HG03045 (cell line): ENCODE measurements around the gene PBX1.

ENCODE experiments used
- ATAC-seq: cut with Tn5 transposase; IDR thresholded peaks from one replicate; pipeline ENCODE4 v1.9.1; 2021; ENCODE audit warnings: mild to moderate bottlenecking, moderate library complexity; ENCODE audit not compliant: unreplicated experiment

PBX1 gene

DNA sequence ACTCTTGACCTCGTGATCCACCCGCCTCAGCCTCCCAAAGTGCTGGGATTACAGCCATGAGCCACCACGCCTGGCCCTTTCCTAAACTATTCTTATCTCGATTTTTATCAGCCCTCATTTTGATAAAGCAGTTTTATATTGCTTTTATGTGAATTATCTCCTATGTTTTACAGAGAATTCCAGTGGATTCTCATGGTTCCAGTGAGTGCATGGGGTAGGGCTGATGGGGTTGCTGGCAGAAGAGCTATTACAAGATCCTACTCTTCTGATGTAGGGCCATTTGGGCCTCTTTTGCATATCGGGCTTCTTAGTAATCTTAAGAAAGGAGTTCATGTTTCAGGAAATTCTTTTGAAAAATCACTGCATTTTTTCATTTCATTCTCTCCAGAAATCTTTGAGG, 187.6 kb downstream of the PBX1 start:
- no peak for ATAC-seq

- no peak for ATAC-seq
These were observed 189.4 kb downstream of the PBX1 start for GRCh38 chr1:164748253-164748899.

DNA sequence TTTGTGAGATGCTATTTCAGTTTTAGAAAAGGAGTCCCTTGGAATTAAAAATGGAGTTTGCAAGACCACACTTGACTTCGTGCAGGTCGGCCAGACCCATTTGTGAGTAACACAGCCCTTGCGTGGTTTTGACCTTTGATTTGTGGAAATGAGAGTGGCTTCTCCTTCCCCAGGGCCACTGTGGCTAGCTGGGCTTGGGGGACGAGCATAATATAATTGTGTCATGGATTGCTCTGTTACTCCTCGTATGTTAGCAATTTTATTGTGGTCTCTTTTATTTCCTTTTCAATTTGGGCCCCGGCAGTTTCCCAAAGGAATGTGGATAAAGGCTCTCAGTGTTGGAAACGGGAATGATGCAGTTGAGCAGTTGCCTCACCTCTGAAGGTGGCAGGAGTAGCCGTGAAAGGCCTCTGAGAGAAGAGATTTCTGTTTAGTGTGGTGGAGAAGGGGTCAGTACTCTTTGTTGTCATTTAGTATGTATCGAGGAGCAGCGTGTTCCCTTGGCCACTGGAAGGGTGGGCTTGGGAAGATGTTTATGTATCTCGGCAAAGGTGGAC, 194.6 kb downstream of the PBX1 start:
- no peak for ATAC-seq

DNA sequence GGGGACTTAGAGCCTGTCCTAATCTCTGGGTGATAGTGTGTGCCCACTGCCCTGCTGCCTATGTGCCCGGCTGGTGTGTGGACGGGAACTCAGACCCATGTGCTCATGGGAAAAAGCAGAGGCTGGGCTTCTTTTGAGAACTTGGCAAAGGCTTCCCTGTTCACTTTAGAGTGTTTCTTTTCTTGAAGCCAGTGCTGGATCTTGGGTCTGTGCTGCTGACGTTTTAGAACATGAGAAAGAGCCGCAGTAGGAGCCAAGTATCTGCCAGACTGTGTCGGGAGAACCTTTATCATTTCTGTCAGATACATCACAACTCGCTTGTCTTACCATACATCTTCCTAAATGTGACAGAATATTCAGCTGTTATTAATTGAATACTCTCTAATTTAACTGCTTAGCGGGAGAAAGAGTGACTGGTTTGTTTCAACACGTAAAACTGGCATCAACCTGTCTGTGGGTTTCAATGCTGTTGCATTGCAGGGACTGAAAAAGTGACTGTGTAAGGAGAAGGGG, 195.2 kb downstream of the PBX1 start:
- ATAC-seq: no peak

- ATAC-seq: no peak
These were observed 196.7 kb downstream of the PBX1 start for GRCh38 chr1:164755690-164756089.

GRCh38 chr1:164756741-164757140, 197.8 kb downstream of the PBX1 start:
- ATAC-seq: no peak

DNA sequence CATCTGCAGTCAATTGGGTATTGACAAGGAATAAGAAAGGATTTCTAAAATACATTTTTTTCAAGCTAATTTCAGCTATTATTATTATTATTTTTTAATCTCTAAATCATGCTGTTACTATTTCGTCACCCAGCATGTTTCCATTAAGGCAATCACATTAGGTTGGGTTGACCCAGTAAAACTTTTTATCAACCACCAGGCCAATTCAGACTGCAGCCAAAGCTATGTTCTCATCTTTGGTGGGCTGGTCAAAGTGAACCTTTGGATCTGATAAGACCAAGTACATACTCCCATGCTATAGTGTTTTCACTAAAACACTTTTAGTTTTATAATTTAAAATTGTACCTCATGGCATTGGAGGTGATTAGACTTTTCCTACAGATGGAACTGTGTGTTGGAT, 198.6 kb downstream of the PBX1 start:
- ATAC-seq: no peak

GRCh38 chr1:164759144-164759920, 200.3 kb downstream of the PBX1 start:
- ATAC-seq: no peak

DNA sequence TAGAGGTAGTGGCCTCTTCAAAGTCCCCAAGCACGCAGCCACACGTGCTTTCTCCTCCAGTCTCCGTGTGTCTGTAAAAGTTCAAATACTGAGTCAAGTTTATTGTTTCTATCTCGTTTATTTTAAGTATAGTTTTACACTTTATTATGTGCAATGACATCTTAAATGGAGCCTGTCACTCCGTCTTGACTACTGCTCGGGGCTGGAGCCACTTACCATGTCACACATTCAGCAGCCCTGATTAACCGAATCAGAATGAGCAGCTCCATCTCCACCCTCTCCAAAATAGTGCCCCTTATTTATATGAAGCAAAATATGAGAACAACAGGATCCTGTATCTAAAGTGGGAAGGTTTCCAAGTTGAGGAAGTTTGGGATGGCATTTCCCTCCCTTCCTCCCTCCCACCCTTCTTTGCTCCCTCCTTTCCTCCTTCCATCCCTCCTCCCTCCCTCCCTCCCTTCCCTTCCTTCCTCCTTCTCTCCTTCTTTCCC, 201.0 kb downstream of the PBX1 start:
- no peak for ATAC-seq

DNA sequence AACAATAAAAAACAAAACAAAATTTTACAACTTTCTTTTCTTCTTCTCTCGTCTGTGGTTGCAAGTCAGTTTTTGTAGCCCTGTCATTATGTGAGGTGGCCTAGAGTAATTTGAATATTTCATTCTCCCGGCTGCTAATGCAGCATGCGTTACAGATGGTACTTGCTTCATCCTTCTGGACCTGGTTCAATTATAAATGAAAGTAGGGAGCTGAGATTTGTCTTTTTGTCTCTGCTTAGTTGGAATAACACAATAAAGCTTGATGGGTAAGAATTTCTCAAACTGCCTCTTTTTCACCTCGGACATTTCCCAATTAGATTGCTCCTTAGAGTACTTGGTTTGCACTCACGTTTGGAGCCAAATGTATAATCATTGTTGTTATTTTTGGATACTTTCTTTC, 201.6 kb downstream of the PBX1 start:
- ATAC-seq: no peak

DNA sequence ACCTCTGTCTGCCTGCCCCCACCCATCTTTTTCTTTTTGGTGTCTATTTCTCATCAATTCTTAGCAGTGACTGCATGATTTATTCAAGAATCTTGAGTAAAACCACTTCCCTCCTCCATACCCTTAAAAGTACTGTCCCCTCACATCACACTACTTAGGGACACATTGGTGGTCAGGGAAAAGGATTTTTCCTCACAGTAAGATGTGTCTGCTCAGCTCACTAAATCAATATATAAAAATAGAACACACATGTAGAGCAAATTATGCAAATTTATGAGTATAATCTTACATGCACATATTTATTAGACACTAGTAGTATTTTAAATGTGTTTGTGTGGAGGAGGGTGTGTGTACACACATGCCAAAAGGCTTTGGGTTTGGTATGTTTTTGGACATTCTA, 202.0 kb downstream of the PBX1 start:
- no peak for ATAC-seq

DNA sequence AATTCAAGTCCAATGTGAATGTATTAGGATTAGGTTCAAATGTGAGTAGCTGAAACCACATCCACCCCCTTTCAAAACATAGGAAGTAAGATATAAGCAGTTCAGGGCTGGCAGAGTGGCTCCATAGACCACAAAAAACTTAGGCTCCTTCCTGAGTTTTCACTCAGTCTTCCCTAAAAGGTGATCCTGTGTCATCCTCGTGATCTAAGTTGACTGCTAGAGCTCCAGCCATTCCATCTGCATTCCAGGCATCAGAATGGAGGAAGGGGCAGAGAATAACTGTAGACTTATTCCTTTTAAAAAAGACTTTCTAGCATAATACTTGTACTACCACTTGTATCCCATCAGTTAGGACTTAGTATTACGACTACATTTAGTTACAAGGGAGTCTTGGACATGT, 204.1 kb downstream of the PBX1 start:
- no peak for ATAC-seq

GRCh38 chr1:164764333-164764732, 205.3 kb downstream of the PBX1 start:
- ATAC-seq: no peak

DNA sequence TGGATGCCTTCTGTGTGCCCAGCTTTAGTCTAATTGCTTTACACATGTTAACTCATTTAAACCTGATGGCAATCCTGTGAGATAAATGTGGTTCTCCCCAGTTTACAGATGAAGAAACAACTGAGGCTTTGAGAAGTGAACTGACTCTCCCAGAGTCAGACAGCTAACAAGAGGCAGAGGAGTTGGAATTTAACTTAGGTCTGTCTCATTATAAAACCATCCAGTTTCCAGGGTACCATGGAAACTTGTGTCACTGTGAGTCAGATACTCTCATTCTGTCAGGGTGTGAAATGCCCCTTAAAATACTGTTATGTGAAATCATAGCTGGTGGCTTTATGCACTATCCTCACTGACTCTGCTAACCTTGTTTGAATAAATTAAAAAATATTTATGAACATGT, 206.6 kb downstream of the PBX1 start:
- no peak for ATAC-seq

GRCh38 chr1:164765992-164766720, 207.2 kb downstream of the PBX1 start:
- no peak for ATAC-seq

GRCh38 chr1:164767752-164768402, 208.9 kb downstream of the PBX1 start:
- no peak for ATAC-seq

- ATAC-seq: no peak
These were observed 209.6 kb downstream of the PBX1 start for GRCh38 chr1:164768619-164769018.

DNA sequence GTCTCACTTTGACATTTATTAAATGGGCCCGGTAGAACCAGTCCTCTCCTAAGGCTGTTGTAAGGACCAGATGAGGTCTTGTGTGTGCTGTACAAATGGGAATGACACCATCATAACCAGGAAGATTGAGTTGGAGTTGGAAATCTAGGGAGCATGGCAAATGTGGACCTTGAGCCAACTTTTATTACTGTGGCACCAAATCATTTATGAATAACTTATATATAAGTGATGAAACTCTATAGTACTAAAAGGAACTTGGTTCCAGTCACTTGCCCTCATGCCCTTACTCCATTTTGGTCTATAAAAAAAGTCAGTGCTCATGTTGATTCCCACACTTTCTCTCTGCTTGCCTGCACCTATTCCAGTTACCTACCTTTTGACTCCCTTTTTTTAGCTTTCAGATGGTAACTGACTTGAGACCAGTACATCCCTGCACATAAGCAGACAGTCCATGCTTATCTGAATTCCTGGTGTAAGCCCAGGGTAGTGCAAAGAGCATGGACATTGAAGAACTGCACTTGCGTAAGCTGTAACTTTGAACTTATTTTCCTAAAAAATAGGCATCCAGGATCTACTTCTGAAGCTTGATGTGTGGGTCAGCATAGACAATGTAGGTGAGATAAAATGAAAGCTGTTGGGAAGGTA, 210.6 kb downstream of the PBX1 start:
- ATAC-seq: no peak

- no peak for ATAC-seq
These were observed 211.1 kb downstream of the PBX1 start for GRCh38 chr1:164770131-164770529.

- no peak for ATAC-seq
These were observed 212.1 kb downstream of the PBX1 start for GRCh38 chr1:164771041-164771618.
